GM12872 (cell line): ENCODE data around the gene COQ8A.

ENCODE experiments used
- TF ChIP-seq, protein P1 (sequence below): IDR thresholded peaks from 3 replicates; pipeline ENCODE4 v1.5.1; 2011; ENCODE audit warnings: low read depth, mild to moderate bottlenecking, low read length, moderate library complexity; ENCODE audit not compliant: insufficient read depth

The COQ8A gene

DNA sequence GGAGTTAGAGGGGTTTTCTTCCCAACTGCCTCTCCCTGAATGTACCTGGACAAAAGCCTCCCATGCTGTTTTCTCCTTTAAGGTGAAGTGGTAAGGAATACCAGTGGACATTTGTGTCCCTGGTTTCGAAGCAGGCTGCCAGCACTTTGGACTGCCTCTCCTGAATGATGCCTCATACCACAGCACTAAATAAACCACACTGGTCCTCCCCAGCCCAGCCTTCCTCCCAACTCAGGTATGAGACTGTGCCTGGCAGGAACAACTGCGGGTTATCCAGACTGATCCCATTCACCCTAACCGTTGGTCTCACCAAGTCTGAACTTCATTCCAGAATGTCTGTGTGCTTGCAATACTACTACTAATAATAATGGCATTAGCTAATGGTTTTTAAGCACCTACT lies 9.3 kb downstream of the COQ8A start:
- TF ChIP-seq, protein P1, sequence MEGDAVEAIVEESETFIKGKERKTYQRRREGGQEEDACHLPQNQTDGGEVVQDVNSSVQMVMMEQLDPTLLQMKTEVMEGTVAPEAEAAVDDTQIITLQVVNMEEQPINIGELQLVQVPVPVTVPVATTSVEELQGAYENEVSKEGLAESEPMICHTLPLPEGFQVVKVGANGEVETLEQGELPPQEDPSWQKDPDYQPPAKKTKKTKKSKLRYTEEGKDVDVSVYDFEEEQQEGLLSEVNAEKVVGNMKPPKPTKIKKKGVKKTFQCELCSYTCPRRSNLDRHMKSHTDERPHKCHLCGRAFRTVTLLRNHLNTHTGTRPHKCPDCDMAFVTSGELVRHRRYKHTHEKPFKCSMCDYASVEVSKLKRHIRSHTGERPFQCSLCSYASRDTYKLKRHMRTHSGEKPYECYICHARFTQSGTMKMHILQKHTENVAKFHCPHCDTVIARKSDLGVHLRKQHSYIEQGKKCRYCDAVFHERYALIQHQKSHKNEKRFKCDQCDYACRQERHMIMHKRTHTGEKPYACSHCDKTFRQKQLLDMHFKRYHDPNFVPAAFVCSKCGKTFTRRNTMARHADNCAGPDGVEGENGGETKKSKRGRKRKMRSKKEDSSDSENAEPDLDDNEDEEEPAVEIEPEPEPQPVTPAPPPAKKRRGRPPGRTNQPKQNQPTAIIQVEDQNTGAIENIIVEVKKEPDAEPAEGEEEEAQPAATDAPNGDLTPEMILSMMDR, result no peak

DNA sequence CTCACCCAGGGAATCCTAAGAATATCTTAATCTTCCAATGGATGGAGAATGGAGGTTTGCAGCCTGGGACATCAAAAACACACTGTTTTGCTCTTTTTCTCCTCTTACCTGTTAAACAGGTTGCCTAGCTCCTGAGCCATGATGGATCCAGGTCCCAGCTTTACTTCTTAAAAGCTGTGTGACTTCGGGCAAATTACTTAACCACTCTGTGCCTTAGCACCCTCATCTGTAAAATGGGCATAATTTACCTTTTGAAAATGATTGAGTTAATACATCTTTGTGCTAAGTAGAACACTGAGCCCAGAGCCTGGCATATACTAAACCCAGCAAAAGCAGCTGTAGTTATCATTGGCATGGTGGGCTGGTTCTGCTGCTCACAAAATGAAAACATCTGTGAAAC lies 10.2 kb downstream of the COQ8A start:
- TF ChIP-seq, protein P1, result no peak

DNA sequence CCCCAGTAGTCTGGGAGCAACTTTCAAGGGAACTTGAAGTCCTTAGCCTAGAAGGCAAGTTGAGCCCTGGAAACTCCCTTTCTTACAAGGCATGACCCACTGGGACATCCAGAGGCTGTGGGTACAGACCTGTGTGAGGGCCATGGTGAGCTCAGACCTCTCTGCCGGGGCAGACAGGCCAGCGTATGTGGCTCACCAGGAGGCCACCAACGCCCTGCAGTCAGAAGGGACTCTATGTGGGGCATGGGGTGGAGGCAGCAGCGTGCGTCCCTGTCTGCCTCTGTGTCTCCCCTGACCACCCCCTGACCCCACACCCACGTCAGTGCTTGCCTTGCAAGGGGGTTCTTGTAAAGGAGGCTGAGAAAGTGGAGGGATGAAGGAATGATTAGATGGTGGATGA lies 10.8 kb downstream of the COQ8A start:
- TF ChIP-seq, protein P1, result no peak

DNA sequence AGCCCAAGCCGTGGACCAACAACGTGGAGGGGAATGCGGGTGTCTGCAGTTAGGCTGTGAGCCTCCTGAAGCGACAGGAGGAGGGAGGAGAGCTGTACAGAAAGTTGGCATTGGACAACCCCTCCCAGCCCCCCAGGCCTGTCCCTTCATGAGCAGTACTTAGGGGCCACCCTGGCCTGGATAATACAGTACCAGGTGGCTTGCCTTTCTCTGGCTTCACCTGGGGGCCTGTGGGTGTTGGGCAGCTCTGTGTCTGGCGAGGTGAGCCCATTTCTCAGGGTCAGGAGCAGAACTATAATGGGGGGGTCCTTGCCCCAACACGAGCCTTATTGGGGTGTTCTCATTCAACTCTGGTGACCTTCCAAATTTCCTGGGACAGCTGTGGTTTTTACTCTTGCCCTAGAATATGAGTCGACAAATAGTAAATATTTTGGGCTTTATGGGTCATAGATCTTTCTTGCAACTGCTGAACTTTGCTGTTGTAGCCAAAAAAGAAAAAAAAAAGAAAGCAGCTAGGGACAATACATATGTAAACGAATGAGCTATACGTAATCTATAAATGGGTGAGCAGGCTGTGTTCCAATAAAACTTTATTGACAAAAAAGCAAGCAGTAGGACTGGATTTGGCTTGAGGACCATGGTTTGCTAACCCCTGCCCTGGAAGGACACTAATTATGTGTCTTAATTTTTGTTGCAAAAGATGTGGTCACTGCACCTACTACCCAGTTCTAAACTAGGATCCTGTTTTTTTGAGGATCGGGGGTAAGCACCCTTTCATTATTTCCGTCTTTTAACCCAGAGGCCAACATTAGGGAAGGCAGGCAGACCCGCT lies 11.4 kb downstream of the COQ8A start:
- TF ChIP-seq, protein P1, result no peak

DNA sequence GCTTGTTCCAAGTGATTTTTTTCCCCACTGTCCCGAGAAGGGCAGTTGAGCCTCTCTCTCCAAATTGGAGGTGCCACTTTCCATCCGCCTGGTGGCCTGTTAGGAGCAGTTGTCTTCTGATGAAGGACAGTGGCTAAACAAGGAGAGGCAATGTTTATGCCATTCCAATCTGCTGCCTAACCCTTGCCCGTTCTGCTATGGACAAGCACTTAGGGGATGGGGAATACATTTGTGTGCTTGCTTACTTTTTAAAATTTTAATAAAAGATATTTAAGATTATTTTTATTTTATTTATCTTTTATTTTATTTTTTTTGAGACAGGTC lies 12.0 kb downstream of the COQ8A start:
- TF ChIP-seq, protein P1, result no peak

DNA sequence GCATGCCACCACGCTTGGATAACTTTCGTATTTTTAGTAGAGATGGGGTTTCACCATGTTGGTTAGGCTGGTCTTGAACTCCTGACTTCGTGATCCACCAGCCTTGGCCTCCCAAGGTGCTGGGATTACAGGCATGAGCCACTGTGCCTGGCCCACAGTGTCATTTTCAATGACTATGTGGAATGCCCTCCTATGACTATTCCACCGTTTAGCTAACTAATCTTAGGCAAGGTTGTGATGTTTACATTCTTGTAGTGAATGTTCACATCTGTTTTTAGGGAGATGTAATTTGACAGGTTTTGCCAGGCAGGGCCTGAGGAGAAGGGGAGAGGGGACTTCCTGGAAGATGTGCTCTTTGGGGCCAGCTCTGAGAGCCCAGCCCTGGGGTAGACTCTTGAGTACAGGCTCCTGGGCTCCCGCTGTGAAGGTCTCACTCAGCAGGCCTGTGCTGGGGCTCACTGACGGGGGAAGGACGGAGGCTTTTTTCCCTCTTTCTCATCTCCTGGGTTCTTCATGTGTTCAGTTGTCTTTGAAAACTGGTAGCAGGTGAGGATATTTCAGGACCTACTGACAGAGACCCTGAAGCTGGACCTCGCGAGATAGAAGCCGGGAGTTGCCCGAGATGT lies 13.2 kb downstream of the COQ8A start:
- TF ChIP-seq, protein P1, result no peak

DNA sequence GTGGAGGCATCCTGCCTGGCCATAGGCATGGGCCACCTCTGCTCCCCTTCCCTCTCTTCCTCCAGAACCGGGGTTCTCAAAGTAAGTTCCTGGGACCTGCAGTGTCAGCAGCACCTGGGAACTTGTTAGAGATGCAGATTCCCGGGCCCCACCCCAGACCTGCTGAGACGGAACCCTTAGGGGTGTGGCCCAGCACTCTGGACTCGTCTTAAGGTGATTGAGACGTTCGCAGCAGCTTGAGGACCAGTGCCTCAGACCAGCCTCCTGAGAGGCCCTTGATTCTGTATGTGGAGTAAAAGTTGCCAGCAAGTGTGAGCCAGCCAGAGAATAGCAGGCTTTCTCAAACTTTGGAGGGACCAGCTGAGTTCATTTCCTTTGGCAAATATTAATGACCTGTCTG lies 14.2 kb downstream of the COQ8A start:
- TF ChIP-seq, protein P1, result no peak
